GM19099 (cell line): ENCODE measurements around the gene RHBDF1.

Experiments used
- POLR2A ChIP-seq: IDR thresholded peaks from 3 replicates; pipeline ENCODE4 v1.6.1; 2011; ENCODE audit warnings: low read depth; ENCODE audit not compliant: insufficient read length; ENCODE audit errors: extremely low read depth

RHBDF1 gene, protein sequence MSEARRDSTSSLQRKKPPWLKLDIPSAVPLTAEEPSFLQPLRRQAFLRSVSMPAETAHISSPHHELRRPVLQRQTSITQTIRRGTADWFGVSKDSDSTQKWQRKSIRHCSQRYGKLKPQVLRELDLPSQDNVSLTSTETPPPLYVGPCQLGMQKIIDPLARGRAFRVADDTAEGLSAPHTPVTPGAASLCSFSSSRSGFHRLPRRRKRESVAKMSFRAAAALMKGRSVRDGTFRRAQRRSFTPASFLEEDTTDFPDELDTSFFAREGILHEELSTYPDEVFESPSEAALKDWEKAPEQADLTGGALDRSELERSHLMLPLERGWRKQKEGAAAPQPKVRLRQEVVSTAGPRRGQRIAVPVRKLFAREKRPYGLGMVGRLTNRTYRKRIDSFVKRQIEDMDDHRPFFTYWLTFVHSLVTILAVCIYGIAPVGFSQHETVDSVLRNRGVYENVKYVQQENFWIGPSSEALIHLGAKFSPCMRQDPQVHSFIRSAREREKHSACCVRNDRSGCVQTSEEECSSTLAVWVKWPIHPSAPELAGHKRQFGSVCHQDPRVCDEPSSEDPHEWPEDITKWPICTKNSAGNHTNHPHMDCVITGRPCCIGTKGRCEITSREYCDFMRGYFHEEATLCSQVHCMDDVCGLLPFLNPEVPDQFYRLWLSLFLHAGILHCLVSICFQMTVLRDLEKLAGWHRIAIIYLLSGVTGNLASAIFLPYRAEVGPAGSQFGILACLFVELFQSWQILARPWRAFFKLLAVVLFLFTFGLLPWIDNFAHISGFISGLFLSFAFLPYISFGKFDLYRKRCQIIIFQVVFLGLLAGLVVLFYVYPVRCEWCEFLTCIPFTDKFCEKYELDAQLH

DNA sequence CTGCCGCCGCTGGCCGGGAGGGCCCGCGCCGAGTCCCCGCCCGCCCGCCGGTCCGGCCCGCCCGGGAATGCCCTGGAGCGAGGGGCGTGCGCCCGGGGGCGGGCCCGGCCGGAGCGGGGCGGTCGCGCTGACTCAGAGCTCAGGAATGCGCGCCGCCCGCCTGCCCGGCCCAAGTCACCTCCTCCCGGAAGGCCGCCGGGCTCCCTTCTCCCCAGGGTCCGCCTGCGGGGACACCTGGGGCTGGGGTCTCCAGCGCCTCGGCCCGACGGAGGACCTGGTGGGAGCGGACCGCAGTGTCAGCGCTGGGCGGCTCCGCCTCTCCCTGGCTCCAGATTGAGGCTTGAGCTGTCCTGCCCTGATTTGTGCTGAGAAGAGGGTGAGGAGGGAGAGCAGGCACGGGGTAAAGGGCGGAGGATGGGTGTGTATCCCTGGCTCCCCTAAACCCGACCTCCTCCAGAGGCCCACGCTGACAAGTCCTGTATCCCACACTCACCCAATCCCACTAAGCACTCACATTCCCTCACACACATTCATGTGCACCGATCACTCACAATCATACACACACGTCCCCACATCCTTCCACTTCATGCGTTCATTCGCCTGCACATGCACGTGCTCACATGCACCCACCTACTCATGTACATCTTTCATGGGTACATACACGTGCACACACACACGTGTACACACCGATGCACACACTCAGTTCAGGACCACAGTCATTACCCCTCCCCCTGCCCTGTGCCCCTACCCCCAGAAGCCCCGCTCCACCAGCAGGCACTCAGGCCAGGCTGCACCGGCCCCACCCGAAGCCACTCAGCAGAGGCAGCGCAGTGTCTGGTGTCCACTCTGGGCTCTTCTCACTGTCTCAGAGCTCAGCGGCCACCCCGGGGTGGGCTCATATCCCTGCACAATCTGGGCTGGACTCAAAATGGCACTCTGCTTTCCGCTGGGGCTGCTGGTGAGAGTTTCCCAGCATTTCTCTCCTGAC lies at the start of gene RHBDF1:
Gene RHBDF1 (minus strand): TSS at position 71 of the 988 bp plus-strand sequence. CDS start 7,616 bp downstream, outside the sequence.
- no peak for TF ChIP-seq POLR2A

DNA sequence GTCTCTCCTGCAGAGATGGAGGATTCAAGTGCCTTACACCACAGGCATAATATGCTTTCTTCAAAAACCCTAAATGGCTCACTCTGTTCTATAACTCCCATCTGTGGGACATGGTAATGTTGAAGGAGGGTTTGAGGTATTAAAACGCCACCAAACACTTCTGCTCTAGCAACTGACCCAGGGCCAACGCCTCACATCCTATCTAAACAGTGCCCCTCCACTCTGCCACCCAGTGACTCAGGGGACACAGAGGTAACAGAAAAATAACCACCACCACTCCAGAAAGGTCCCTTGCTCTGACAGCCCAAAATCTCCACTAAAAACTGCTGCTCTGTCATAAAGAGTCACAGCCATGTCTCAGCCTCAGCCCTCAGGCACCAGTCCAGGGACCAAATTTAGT lies 48.3 kb upstream of the RHBDF1 start:
- TF ChIP-seq POLR2A, result no peak

DNA sequence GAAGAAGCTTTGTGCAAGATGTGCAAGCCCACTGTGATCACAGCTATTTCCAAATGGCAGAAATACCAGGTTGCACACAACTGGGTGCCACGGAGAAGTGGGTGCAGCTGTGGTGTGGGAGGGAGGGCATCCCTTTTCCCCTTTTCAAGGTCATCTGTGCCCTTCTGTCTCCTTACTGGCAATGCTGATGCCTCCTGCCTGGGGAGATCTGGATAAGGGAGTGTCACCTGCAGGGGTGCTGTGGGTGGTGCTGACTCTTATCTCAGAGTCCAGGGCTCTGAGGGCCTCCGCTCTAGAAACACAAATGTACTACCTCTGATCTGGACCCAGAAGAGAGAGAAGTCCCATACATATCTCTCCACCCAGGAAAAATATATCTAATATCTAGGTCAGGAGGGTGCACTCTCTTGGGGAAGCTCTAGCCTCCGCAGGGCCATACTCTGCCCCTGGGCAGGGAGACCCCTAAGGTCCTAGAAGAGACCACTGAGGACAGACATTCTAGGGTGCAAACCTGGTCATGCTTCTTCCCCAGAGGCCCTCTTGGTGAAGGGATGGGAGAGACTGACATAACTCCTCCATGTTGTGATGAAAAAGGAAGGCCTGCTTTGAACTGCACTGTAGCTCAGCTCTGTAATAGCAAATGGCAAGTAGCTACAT lies 47.5 kb upstream of the RHBDF1 start:
- no peak for TF ChIP-seq POLR2A

DNA sequence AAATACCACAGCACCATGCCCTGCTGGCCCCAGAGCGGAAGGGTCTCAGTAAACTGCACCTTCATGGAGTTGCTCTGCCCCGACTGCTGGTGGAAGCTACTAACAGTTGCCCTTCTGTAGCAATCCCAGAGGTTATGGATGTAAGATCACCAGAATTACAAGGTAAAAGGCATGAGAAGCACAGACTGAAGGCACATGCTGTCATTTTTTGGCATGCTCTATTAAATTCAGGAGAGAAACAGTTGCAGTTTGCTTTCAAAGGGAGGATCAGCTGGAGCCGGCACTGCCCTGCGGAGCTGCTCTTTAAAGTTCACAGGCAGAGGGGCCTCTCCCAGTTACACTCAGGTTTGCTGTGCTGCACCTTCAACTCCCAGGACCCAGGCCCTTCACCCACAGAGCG lies 46.9 kb upstream of the RHBDF1 start:
- no peak for TF ChIP-seq POLR2A

DNA sequence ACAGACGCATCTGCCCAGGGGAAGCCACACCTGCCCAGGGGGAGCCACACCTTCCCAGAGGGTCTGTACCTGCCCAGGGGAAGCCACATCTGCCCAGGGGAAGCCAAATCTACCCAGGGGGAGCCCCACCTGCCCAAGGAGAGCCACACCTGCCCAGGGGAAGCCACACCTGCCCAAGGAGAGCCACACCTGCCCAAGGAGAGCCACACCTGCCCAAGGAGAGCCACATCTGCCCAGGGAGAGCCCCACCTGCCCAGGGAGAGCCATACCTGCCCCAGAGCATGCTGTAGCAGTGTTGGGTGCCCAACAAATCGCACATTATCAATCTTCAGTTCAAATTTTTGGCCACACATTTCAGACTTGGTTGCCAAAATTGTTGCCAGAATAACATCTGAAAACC lies 46.4 kb upstream of the RHBDF1 start:
- no peak for TF ChIP-seq POLR2A

DNA sequence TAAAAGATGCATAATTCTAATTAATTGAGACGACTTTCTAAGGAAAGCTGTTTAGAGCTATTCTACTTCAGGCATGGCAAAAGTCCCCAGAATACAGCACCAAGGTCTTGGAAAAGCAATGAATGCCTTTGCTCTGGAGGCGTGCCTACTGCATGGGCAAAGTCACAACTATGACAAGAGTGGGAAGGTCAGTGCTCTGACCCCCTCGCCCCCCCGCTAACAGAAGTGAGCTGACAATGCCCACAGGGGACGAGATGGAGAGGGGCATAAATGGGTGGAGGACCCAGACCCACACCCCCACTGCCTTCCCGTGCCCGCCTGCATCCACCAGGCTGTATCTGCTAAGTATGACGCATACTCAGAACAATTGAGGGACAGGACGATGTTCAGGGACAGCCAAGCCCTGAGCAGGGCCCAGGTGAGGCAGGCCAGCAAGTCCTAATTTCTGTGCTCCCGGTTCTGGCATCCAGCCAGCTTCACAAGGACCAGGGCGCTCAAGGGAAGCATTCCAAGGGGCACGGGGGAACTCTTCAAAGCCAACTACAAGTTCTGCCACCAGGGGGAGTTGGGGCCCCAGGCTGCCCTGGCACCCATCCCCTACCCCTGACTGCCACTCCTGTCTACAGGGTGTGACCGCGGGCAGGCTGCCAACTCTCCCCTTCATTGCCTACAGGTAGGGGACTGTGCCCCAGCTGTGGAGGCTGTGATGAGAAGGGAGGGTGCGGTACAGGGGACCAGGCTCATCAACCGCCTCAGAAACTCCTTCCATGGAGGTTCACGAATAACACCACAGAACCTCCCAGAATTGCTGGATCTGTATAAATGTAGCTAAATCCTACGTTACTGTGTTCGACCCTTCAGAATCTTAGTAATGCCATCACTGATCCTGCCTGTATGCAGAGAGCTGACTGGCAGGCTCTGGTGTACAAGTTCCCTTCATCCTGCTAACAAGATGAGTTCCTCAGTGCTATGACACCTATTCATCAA lies 45.2 kb upstream of the RHBDF1 start:
- no peak for TF ChIP-seq POLR2A

DNA sequence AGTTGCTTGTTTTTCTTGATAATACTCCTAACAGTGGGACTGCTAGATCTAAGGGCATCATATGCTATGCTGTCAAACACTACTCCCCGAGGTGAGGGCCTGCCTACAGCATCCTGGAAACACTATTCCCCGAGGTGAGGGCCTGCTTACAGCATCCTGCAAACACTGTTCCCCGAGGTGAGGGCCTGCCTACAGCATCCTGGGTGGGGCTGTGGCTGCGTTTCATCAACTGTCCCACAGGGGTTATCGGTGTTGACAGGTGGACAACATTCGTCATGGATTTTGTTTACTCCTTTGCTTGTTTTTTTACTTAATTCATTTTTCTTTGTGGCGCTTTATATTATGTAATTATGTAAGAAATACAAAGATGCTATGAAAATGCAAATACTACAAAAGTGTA lies 43.6 kb upstream of the RHBDF1 start:
- TF ChIP-seq POLR2A, result no peak

DNA sequence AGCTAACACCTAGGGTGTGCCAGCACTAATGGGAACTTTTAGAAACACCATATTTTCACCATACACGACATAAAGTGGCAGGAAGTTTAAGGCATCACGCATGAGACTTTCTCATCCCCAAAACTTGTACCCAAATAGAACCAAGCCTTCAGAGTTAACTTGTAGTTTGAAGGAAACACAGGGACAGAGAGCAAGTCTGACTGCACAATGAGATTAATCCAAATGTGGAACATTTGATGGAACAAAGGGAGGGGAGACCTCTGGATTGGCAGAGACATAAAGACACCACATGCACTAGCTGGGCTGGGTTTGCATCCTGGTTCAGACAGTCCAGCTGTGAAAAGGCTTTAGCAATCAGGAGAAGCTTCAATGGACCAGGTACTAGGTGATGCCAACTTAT lies 41.9 kb upstream of the RHBDF1 start:
- TF ChIP-seq POLR2A, result no peak

DNA sequence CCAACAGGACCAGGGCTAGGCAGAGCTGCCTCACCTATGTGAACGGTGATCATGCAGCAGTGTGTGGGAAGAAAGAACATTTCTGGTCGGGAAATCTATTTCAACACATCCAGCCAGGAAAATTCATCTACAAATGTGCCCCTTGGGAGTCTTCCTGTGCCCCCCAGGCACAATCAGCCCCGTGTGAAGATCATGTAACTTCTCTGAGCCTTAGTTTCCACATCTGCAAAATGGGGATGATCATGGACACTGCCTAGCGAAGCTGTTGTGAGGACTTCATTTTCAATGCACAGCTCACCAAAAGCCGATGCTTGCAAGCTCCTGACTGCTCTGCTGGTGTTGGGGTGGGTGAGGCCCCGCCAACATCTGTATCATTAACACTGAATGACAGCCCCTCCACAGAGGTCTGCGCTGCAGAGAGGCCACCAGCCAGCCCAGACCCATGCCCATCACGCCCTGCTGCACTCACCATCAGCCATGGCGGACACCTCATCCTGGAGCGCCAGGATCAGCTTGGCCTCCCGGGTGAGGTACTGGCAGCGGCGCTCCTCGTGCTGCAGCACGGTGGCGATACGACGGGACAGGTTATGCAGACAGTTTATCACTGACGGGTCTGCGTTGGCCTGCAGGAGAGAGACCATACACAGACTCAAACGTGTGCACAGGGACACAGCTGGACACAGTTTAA lies 39.9 kb upstream of the RHBDF1 start:
- TF ChIP-seq POLR2A, result no peak

DNA sequence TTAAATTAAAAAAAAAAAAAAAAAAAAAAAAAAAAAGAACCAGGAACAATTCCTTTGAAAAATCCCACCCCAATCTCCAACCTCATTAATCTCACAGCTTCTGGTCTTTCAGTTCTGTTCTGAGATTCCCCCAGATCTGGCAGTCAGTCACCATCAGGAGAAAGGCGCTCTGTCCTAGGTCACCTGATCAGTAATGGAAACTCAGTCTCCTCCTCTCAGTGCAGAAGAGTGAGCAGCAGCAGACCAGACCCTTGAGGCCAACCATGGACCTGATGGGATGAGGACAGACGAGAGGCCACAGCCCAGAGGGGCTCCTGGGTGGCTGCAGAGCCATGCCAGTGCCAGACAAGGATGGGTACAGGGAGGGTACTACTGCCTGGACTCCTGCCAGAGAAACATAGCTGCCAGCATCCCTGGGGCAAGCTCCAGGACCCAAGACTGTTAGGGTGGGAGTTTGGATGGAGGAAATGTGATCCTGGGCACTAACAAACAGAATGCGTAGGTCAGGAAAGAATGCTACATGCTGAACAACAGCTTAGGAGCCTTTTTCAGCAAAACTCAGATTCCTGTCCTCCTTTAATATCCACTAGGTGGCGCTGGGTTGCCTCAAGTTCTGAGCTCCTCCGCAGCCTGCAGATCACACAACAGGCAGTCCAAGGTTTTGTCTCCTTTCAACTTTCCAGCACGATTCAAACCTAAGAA lies 34.3 kb upstream of the RHBDF1 start:
- no peak for TF ChIP-seq POLR2A

DNA sequence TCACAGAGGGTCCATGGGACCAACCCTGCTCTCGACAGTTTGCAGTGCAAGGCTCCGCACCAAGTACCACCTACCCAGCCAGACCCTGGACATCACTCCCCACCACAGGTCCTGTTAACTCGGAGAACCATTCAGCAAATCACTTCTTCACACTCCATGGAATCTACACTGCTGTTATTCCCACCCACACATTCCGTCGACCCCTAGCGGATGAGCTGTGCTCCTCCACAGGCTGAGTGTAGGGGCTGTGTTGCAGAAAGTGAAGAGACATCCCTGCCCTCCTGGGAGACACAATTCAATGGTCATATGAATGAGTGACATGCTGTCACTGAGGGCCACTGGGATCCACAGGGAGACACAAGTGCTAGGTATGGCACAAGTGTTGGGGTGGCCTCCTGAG lies 33.1 kb upstream of the RHBDF1 start:
- TF ChIP-seq POLR2A, result no peak

DNA sequence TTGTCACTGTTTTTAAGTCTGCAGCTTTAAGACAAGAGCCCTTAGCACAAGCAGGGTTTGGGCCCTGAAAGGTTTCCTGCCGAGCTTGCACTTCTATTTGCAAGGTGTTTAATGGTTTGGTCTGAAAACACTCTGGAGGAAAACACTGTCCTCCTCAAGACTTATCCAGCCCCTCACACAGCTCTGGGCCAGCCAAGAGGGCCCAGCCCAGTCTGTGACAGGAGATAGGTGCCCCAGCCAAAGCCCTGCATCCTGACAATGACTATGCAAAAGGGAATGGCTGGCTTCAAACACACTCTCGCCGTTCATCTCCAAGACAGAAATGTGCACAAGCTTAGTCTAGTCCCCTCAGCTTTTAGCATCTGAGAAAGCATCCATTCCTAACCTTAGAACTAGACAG lies 32.5 kb upstream of the RHBDF1 start:
- no peak for TF ChIP-seq POLR2A

DNA sequence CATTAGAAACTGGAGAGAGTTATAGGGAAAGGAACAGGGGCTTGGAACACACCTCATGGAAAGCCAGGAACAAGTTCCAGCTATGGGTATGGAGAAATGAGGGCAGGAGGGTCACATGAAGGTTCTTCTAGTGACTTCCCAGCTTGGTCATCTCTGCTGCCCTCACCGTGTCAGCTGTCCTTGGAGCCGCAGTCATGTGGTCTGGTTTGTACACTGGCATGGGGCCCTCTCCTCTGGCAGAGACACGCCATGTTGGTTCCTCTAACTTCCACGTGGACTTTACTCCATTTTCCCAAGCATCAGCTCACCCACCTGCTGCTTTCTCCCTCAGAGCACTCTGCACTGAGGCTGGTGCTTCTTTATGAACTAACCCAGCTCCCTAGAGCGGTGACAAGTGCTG lies 31.9 kb upstream of the RHBDF1 start:
- TF ChIP-seq POLR2A, result no peak
